OCI-LY1 (cell line): Measurements from ENCODE around the gene ZSWIM5.
"Not testable (repeated sequence)": the region's sequence is repeated elsewhere in the genome, so short reads cannot be mapped to it uniquely, and the experiment has no call there.

ENCODE experiments used
- H2AFZ ChIP-seq: fragments of 200-600 bp; sonication (generic), shearing (Covaris generic); 2 replicates; pipeline ENCODE4 v1.6.0; 2014; ENCODE audit warnings: antibody characterized with exemption, mild to moderate bottlenecking, low read length
- H3F3A ChIP-seq: fragments of 200-600 bp; sonication (generic), shearing (Covaris generic); 2 replicates; pipeline ENCODE4 v1.6.0; 2014; ENCODE audit warnings: mild to moderate bottlenecking, antibody characterized with exemption, low read length, moderate library complexity; ENCODE audit not compliant: insufficient read depth
- H3K27ac ChIP-seq: fragments of 200-600 bp; sonication (generic); 2 replicates; pipeline ENCODE4 v1.5.1; 2014; ENCODE audit warnings: low read length, mixed run types, mild to moderate bottlenecking, low read depth; ENCODE audit not compliant: poor library complexity, severe bottlenecking
- H3K27me3 ChIP-seq: fragments of 200-600 bp; sonication (generic); 2 replicates; pipeline ENCODE4 v1.6.0; 2014; ENCODE audit warnings: antibody characterized with exemption, mild to moderate bottlenecking, low read length, moderate library complexity; ENCODE audit not compliant: insufficient read depth
- H3K36me3 ChIP-seq: fragments of 200-600 bp; sonication (generic); 2 replicates; pipeline ENCODE4 v1.6.1; 2014; ENCODE audit warnings: mild to moderate bottlenecking, antibody characterized with exemption, low read length, moderate library complexity, mixed read lengths; ENCODE audit not compliant: insufficient read depth
- H3K4me1 ChIP-seq: fragments of 200-600 bp; sonication (generic); 2 replicates; pipeline ENCODE4 v1.5.1; 2014; ENCODE audit warnings: mild to moderate bottlenecking, low read length, moderate library complexity; ENCODE audit not compliant: insufficient read depth, severe bottlenecking
- H3K4me2 ChIP-seq: fragments of 200-600 bp; sonication (generic), shearing (Covaris generic); 2 replicates; pipeline ENCODE4 v1.6.1; 2014; ENCODE audit warnings: low read length
- H3K4me3 ChIP-seq: fragments of 200-600 bp; sonication (generic); 2 replicates; pipeline ENCODE4 v1.5.1; 2014; ENCODE audit warnings: low read length, low read depth, mild to moderate bottlenecking, mixed read lengths; ENCODE audit not compliant: poor library complexity, severe bottlenecking
- H3K79me2 ChIP-seq: fragments of 200-600 bp; shearing (Covaris generic); 2 replicates; pipeline ENCODE4 v1.6.1; 2016; ENCODE audit warnings: mixed run types, low read length, mixed read lengths; ENCODE audit not compliant: insufficient read depth
- H3K9ac ChIP-seq: fragments of 200-600 bp; sonication (generic), shearing (Covaris generic); 2 replicates; pipeline ENCODE4 v1.6.1; 2014; ENCODE audit warnings: mild to moderate bottlenecking, low read length, mixed read lengths
- H3K9me2 ChIP-seq: fragments of 200-600 bp; sonication (generic), shearing (Covaris generic); 2 replicates; pipeline ENCODE4 v1.6.1; 2014; ENCODE audit warnings: low read depth, mild to moderate bottlenecking, low read length, mixed read lengths
- H3K9me3 ChIP-seq: fragments of 200-600 bp; shearing (Covaris generic); 2 replicates; pipeline ENCODE4 v1.6.1; 2014; ENCODE audit warnings: low read length, mixed read lengths
- H4K20me1 ChIP-seq: fragments of 200-600 bp; sonication (generic), shearing (Covaris generic); 2 replicates; pipeline ENCODE4 v1.6.0; 2016; ENCODE audit warnings: mild to moderate bottlenecking, low read length; ENCODE audit not compliant: insufficient read depth
- CTCF ChIP-seq: fragments of 200-600 bp; sonication (generic), shearing (Covaris generic); IDR thresholded peaks from 2 replicates; pipeline ENCODE4 v1.5.1; 2017; ENCODE audit warnings: mild to moderate bottlenecking, antibody characterized with exemption, low read length, moderate library complexity, mixed read lengths
- EZH2 ChIP-seq: fragments of 200-600 bp; sonication (generic), shearing (Covaris generic); IDR thresholded peaks from 2 replicates; pipeline ENCODE4 v1.8.0; 2017; ENCODE audit warnings: borderline replicate concordance, mixed run types, mild to moderate bottlenecking, antibody characterized with exemption, low read length, moderate library complexity, mixed read lengths

ZSWIM5 gene

GRCh38 chr1:45163111-45163510, 43.3 kb downstream of the ZSWIM5 start:
- H3K9ac ChIP-seq, H3F3A ChIP-seq, H4K20me1 ChIP-seq, H3K4me2 ChIP-seq, H3K9me3 ChIP-seq, H3K4me1 ChIP-seq, H3K4me3 ChIP-seq, H3K79me2 ChIP-seq, H3K9me2 ChIP-seq, H2AFZ ChIP-seq, H3K36me3 ChIP-seq, H3K27ac ChIP-seq, H3K27me3 ChIP-seq: not testable (repeated sequence)

GRCh38 chr1:45162041-45163035, 44.1 kb downstream of the ZSWIM5 start:
- not testable (repeated sequence) for H3K9me3 ChIP-seq, H3K79me2 ChIP-seq, H2AFZ ChIP-seq, H3K27ac ChIP-seq, H3K4me2 ChIP-seq, H3K4me1 ChIP-seq, H3K27me3 ChIP-seq, H3F3A ChIP-seq, H4K20me1 ChIP-seq, H3K9ac ChIP-seq, H3K4me3 ChIP-seq, H3K36me3 ChIP-seq, H3K9me2 ChIP-seq

- Histone ChIP-seq H3K9me2 (no peaks in the 10 kb centered on the region), H4K20me1 (no peaks in the 10 kb centered on the region), H3K9ac (no peak overlapping the region), H3K4me2 (no peak overlapping the region), H3K4me3 (no peak overlapping the region), H3K4me1 (no peaks in the 10 kb centered on the region), H3K9me3 (no peaks in the 10 kb centered on the region), H3K36me3 (no peaks in the 10 kb centered on the region), H3K27me3 (no peaks in the 10 kb centered on the region), H3F3A (no peaks in the 10 kb centered on the region), H3K79me2 (no peaks in the 10 kb centered on the region), H3K27ac (no peak overlapping the region), H2AFZ (no peak overlapping the region)
- TF ChIP-seq CTCF (no peak), EZH2 (no peak)
Measured at GRCh38 chr1:45155957-45156356, 50.4 kb downstream of the ZSWIM5 start.

GRCh38 chr1:45155423-45155822, 51.0 kb downstream of the ZSWIM5 start:
- Histone ChIP-seq H3K9me2 (no peaks in the 10 kb centered on the region), H3K4me3 (no peak overlapping the region), H3K9ac (no peak overlapping the region), H3K79me2 (no peaks in the 10 kb centered on the region), H3F3A (no peaks in the 10 kb centered on the region), H3K4me2 (no peak overlapping the region), H4K20me1 (no peaks in the 10 kb centered on the region), H3K4me1 (no peaks in the 10 kb centered on the region), H2AFZ (no peak overlapping the region), H3K9me3 (no peaks in the 10 kb centered on the region), H3K27me3 (no peaks in the 10 kb centered on the region), H3K36me3 (no peaks in the 10 kb centered on the region), H3K27ac (no peak overlapping the region)
- TF ChIP-seq EZH2: no peak
- TF ChIP-seq CTCF: no peak
